HG02610 (cell line): ENCODE measurements around the gene PITPNM1.
"Not testable (repeated sequence)": the region's sequence is repeated elsewhere in the genome, so short reads cannot be mapped to it uniquely, and the experiment has no call there.

ENCODE experiments used
- ATAC-seq: cut with Tn5 transposase; IDR thresholded peaks from one replicate; pipeline ENCODE4 v1.9.1; 2021; ENCODE audit warnings: mild to moderate bottlenecking, moderate library complexity; ENCODE audit not compliant: unreplicated experiment

Gene PITPNM1

DNA sequence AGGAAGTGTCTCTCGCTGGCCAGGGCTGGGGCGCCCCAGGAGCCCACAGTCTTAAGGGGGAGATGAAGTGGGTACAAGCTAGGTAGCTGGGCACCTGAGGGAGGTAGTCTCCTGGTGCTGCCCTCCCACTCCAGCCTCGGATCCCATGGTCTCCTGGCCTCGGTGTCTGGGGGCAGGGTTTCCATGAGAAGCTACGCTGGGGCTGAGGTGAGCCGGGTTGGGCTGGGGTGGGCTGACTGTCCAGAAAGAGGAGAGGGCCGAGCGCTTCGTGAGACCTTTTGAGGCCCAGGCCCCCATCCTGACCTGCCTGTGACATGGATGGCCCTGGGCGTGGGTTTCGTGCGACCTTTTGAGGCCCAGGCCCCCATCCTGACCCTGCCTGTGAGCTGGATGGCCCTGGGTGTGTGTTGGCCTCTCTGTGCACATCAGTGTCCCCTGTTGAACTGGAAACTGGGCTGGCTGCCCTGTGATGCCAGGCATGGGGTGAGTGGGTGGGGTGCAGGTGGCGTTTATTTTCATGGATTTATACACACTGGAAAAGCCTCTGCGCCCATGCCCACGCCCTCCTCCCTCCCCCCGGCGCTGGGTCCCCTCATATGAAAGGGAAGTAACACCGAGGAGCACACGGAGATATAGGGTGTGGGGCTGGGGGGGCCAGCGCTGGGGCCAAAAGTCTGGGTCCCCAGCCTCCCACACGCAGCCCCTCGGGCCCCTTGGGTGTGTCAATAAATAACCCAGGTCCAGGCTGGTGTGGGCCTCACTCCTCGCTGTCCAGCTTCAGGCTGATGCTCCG, 13.7 kb downstream of the PITPNM1 start:
- no peak for ATAC-seq

- ATAC-seq, result no peak
These were observed 14.5 kb downstream of the PITPNM1 start for GRCh38 chr11:67490727-67491065.

DNA sequence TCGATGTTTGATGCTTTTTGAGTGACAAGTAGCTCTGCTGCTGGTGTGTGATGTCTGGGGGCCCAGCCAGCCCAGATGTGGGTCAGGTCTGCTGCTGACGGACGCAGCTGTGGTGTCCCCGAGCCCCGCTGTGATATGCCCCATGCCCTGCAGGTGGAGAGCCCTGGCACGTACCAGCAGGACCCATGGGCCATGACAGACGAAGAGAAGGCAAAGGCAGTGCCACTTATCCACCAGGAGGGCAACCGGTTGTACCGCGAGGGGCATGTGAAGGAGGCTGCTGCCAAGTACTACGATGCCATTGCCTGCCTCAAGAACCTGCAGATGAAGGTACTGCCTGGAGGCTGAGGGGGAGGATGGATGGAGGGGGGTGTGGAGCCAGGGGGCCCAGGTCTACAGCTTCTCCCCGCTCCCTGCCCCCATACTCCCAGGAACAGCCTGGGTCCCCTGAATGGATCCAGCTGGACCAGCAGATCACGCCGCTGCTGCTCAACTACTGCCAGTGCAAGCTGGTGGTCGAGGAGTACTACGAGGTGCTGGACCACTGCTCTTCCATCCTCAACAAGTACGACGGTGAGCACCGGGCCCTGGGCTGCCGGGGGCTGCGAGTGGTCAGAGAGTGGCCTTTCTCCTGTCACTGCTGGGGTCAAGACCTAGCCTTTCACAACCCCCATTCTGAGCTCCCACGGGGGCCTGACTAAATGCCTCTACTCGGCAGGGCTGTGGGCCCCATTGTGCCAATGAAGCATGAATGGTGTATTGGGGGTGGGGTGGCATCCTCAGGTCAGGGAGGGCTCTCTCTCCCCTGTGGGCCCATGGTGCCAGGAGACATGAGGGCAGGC, 15.1 kb downstream of the PITPNM1 start:
- ATAC-seq, result no peak

DNA sequence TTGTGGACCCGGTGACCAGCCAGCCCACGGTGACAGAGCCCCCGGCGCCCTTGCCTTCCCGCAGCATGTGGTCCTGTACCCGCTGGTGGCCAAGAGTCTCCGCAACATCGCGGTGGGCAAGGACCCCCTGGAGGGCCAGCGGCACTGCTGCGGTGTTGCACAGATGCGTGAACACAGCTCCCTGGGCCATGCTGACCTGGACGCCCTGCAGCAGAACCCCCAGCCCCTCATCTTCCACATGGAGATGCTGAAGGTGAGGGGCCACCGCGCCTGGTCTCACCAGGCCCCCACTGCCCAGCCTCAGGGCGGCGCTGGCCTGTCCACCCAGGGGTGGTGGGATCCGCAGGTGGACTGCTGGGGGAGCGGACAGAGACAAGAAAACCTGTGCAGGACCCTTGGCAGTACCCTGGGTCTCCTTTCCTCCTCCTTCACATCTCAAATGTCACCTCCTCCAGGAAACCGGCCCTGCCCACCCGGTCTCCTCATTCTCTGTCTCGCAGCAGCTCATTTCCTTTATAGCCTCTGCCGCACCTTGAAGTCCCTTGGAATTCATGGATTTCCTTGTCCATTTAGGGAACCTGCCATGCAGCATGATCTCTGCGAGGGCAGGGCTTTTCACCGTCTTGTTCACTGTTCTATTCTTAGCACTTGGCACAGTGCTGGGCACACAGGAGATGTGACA, 15.8 kb downstream of the PITPNM1 start:
- no peak for ATAC-seq

- ATAC-seq, result no peak
These were observed 18.5 kb downstream of the PITPNM1 start for GRCh38 chr11:67486481-67487195.

- ATAC-seq, result not testable (repeated sequence)
These were observed 19.2 kb downstream of the PITPNM1 start for GRCh38 chr11:67485873-67486361.

GRCh38 chr11:67484847-67485311, 20.3 kb downstream of the PITPNM1 start:
- no peak for ATAC-seq

DNA sequence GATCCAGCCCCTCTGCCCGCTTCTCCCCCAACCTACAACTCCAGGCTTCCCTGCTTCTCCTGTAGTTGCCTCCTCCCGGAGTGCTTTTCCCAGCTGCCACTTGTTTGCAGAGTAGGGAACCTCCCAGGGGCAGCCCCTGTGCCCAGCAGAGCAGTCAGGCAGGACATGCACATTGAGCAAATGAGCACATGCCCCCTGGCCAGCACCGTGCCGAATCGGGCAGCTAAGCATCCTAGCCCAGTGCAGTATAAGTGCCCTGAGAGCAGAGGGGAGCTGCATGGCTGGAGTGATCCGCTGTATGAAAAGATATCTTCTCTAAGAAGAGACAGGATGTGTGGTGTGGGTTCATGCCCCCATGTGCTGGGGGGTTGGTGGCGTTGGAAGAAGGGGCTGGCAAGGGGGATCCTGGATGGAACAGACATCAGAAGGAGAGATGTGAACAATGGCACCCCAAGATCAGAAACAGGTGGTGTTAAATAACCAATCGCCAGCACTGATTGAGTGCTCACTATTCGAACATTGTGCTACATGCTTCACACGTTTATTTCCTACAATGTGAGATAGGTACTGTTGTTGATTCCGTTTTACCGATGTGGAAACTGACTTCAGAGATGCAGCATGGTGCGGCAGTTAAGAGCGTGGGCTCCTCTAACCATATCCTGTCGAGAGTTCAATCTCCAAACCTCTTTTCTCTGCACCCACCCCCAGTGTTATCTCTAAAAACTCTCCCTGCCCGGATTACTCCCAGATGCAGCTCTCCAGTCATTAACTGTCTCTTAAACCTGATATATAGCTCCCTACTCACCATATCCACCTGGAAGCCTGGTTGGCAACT, 21.1 kb downstream of the PITPNM1 start:
- no peak for ATAC-seq

- peak; percentile 70 for ATAC-seq
These were observed 22.1 kb downstream of the PITPNM1 start, which contains the start of gene AIP for GRCh38 chr11:67482827-67483798. AIP (plus strand) TSS chr11:67483026; CDS start chr11:67483159, 133 bp downstream.

GRCh38 chr11:67482275-67482826, 22.8 kb downstream of the PITPNM1 start:
- ATAC-seq, result no peak

- ATAC-seq, result not testable (repeated sequence)
These were observed 27.7 kb downstream of the PITPNM1 start for GRCh38 chr11:67477344-67478050.

GRCh38 chr11:67476692-67477091, 28.5 kb downstream of the PITPNM1 start:
- ATAC-seq, result not testable (repeated sequence)

DNA sequence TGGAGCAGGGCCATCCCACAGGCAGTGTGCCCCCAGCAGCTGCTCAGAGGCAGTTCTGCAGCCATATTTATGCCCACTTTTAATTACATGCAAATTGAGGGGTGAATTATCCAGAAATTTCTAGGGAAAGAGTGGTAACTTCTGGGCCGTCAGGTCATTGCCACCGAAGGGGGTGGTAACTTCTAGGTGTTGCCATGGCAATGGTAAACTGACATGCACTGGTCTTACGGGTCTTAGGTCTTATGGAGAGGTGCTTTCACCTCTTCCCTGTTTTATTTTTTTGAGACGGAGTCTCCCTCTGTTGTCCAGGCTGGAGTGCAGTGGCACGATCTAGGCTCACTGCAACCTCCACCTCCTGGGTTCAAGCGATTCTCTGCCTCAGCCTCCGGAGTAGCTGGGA, 32.3 kb downstream of the PITPNM1 start:
- no peak for ATAC-seq

DNA sequence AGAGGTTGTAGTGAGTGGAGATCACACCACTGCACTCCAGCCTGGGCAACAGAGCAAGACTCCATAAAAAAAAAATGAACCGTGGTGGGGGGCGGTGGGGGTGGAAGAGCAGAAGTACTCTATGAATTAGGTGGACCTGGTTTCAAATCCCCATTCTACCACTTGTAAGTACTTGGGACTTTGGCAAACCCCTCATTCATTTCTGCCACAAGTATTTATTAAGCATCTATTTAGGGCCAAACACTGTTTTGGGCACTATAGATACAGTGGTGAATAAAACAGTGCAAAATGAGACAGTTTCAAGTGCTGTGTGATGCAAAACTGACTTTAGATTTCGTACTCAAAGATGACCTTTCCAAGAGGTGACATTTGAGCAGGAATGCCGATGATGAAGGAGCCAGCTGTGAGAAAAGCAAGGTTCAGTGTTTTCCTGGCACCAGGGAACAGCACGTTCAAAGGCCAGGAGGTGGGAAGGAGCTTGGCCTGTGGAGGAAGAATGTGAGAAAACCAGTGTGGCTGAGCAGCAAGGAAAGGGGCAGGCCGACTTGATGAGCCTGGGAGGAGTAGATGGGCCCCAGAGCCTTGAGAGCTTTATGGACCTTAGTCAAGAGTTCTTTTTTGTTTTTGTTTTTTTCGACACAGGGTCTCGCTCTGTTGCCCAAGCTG, 34.7 kb downstream of the PITPNM1 start:
- ATAC-seq, result no peak

GRCh38 chr11:67469508-67469811, 35.7 kb downstream of the PITPNM1 start:
- ATAC-seq, result no peak

DNA sequence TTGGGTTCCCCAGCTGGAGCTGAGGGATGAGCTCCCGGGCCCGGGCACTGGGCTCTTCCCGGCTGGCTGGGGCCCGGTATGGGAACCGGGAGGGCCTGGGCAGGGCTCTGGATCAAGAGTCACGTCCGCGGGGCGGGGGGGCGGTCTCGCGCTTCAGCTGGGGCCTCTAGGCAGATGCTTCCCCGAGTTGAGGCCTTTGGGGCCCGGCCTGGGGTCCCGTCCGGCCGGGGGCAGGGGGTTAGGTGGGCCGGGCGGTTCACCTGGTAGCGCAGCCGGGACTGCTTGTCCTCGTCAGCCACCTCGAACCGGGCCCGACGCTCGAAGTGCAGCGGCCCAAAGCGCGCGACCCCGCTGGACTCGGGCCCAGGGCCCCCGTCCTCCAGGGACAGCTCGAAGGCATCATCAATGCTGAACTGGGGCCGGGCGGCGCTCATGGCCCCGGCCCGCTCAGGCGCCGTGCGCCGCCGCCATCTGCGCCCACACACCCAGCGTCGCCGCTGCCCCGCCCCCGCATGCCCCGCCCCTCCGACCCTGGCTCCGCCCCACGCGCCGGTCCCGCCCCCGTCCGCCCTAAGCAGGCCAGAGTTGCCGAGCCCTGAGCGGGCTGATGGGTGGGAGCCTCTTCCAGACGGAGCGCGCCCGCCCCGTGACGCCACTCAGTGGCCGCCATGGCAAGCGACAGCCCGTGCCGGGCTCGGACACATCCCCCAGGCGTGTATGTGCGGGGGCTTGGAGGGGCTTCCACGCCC, 36.2 kb downstream of the PITPNM1 start, which contains the start of gene TMEM134:
TMEM134 (minus strand) TSS at position 493 of the 749 bp plus-strand sequence; CDS start at position 434, 59 bp downstream.
- peak; percentile 69 for ATAC-seq
